Astrocyte (in vitro differentiated cells and primary cell): ENCODE data around the gene NIPBL. TPM values are rescaled to one million over a fixed set of nuclear protein-coding genes. Genes with fewer than 3 reads are reported as not detected.

Experiments
- DNase-seq: peaks from one replicate; pipeline ENCODE4 v3.0.0-alpha.2; 2010; ENCODE audit warnings: low read depth
- FAIRE-seq: peaks from 2 replicates; lab custom pipeline; 2011; peaks lifted over from hg19 to GRCh38; lab: Jason Lieb, UNC
- H2AFZ ChIP-seq: 2 replicates; pipeline ENCODE4 v1.6.0; 2012; ENCODE audit warnings: low read depth, low read length, inconsistent platforms
- H3K27ac ChIP-seq: 2 replicates; pipeline ENCODE4 v1.5.1; 2011; ENCODE audit warnings: low read depth, low read length, inconsistent platforms
- H3K27me3 ChIP-seq: 2 replicates; pipeline ENCODE4 v1.6.0; 2011; ENCODE audit warnings: low read length, inconsistent platforms; ENCODE audit not compliant: insufficient read depth
- H3K36me3 ChIP-seq: 2 replicates; pipeline ENCODE4 v1.5.1; 2011; ENCODE audit warnings: low read length, inconsistent platforms; ENCODE audit not compliant: insufficient read depth
- H3K4me1 ChIP-seq: 2 replicates; pipeline ENCODE4 v1.5.1; 2011; ENCODE audit warnings: low read length, inconsistent platforms; ENCODE audit not compliant: insufficient read depth
- H3K4me2 ChIP-seq: 2 replicates; pipeline ENCODE4 v1.6.0; 2012; ENCODE audit warnings: low read length, inconsistent platforms
- H3K4me3 ChIP-seq: 2 replicates; pipeline ENCODE4 v1.5.1; 2011; ENCODE audit warnings: low read depth, mild to moderate bottlenecking, low read length, inconsistent platforms; ENCODE audit not compliant: insufficient read depth
- H3K79me2 ChIP-seq: 2 replicates; pipeline ENCODE4 v1.6.0; 2012; ENCODE audit warnings: mild to moderate bottlenecking, low read length, inconsistent platforms; ENCODE audit not compliant: insufficient read depth
- H3K9ac ChIP-seq: 2 replicates; pipeline ENCODE4 v1.6.0; 2012; ENCODE audit warnings: mild to moderate bottlenecking, low read length, inconsistent platforms
- H3K9me3 ChIP-seq: 2 replicates; pipeline ENCODE4 v1.5.1; 2012; ENCODE audit warnings: low read depth, mild to moderate bottlenecking, low read length, inconsistent platforms; ENCODE audit not compliant: insufficient read depth
- H4K20me1 ChIP-seq: 2 replicates; pipeline ENCODE4 v1.6.0; 2012; ENCODE audit warnings: low read length, inconsistent platforms; ENCODE audit not compliant: insufficient read depth
- H3K27ac Mint-ChIP-seq: one replicate; pipeline ENCODE4 v1.8.0; 2021; ENCODE audit warnings: mild to moderate bottlenecking, mixed read lengths; ENCODE audit not compliant: unreplicated experiment
- H3K27me3 Mint-ChIP-seq: one replicate; pipeline ENCODE4 v1.8.0; 2021; ENCODE audit warnings: low read depth, mixed read lengths; ENCODE audit not compliant: unreplicated experiment
- H3K36me3 Mint-ChIP-seq: one replicate; pipeline ENCODE4 v1.8.0; 2021; ENCODE audit warnings: low read depth, mixed read lengths; ENCODE audit not compliant: unreplicated experiment
- H3K4me1 Mint-ChIP-seq: one replicate; pipeline ENCODE4 v1.8.0; 2021; ENCODE audit warnings: low read depth, mixed read lengths; ENCODE audit not compliant: unreplicated experiment
- H3K4me3 Mint-ChIP-seq: one replicate; pipeline ENCODE4 v1.8.0; 2021; ENCODE audit warnings: mild to moderate bottlenecking, moderate library complexity, mixed read lengths; ENCODE audit not compliant: unreplicated experiment
- H3K9me3 Mint-ChIP-seq: one replicate; pipeline ENCODE4 v1.8.0; 2021; ENCODE audit warnings: mild to moderate bottlenecking, mixed read lengths; ENCODE audit not compliant: unreplicated experiment
- EZH2 ChIP-seq: IDR thresholded peaks from 2 replicates; pipeline ENCODE4 v1.6.1; 2012; ENCODE audit warnings: mild to moderate bottlenecking, low read length, inconsistent platforms; ENCODE audit not compliant: insufficient read depth
- total RNA-seq: library from RNA; stranded (reverse); gene quantifications from 2 replicates; pipeline ENCODE4 v1.2.1, GENCODE V29; 2021
- TF ChIP-seq, protein P1 (sequence below): IDR thresholded peaks from 2 replicates; pipeline ENCODE4 v1.5.1; 2011; ENCODE audit warnings: low read depth, mild to moderate bottlenecking, inconsistent platforms, low read length, moderate library complexity; ENCODE audit not compliant: insufficient read depth

Gene NIPBL
- total RNA-seq, 1 donor from 2014 or later = 45.3 TPM

DNA sequence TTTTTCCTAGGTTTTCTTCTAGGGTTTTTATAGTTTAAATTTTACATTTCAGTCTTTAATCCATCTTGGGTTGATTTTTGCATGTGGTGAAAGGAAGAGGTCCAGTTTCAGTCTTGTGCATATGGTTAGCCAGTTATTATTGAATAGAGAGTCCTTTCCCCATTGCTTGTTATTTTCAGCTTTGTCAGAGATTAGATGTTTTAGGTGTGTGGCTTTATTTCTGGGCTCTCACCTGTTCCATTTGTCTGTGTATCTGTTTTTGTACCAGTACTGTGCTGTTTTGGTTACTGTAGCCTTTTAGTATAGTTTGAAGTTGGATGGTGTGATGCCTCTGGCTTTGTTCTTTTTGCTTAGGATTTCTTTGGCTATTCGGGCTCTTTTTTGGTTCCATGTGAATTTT is 25.8 kb downstream of the NIPBL start:
- FAIRE-seq = no peak
- no peak overlapping the region for H3K27ac Mint-ChIP-seq
- H4K20me1 ChIP-seq = peaks cover 91% of the 10 kb centered on the region

GRCh38 chr5:36904677-36905076 is 28.1 kb downstream of the NIPBL start:
- peaks cover 8% of the 10 kb centered on the region for H3K9me3 Mint-ChIP-seq
- Histone ChIP-seq H3K27ac (no peak overlapping the region), H4K20me1 (peaks cover 92% of the 10 kb centered on the region), H3K27me3 (no peaks in the 10 kb centered on the region), H2AFZ (no peak overlapping the region), H3K4me1 (no peaks in the 10 kb centered on the region), H3K9ac (no peak overlapping the region), H3K4me3 (no peak overlapping the region), H3K9me3 (no peaks in the 10 kb centered on the region), H3K79me2 (peaks cover 99% of the 10 kb centered on the region), H3K36me3 (no peaks in the 10 kb centered on the region), H3K4me2 (no peak overlapping the region)
- H3K4me1 Mint-ChIP-seq = peaks cover 1% of the 10 kb centered on the region
- FAIRE-seq = no peak
- DNase-seq = no peak
- H3K36me3 Mint-ChIP-seq = peaks cover 2% of the 10 kb centered on the region
- H3K4me3 Mint-ChIP-seq = no peak overlapping the region
- TF ChIP-seq, protein P1, sequence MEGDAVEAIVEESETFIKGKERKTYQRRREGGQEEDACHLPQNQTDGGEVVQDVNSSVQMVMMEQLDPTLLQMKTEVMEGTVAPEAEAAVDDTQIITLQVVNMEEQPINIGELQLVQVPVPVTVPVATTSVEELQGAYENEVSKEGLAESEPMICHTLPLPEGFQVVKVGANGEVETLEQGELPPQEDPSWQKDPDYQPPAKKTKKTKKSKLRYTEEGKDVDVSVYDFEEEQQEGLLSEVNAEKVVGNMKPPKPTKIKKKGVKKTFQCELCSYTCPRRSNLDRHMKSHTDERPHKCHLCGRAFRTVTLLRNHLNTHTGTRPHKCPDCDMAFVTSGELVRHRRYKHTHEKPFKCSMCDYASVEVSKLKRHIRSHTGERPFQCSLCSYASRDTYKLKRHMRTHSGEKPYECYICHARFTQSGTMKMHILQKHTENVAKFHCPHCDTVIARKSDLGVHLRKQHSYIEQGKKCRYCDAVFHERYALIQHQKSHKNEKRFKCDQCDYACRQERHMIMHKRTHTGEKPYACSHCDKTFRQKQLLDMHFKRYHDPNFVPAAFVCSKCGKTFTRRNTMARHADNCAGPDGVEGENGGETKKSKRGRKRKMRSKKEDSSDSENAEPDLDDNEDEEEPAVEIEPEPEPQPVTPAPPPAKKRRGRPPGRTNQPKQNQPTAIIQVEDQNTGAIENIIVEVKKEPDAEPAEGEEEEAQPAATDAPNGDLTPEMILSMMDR = no peak
- TF ChIP-seq EZH2 = no peak
- H3K27me3 Mint-ChIP-seq = no peaks in the 10 kb centered on the region
- H3K27ac Mint-ChIP-seq = no peak overlapping the region

More for the DNA sequence above, 25.8 kb downstream of the NIPBL start:
- H3K9ac ChIP-seq = no peak overlapping the region
- Mint-ChIP-seq H3K27me3 (no peaks in the 10 kb centered on the region), H3K4me1 (peaks cover 6% of the 10 kb centered on the region), H3K4me3 (no peak overlapping the region), H3K36me3 (peaks cover 2% of the 10 kb centered on the region), H3K9me3 (peaks cover 8% of the 10 kb centered on the region)
- H3K9me3 ChIP-seq = no peaks in the 10 kb centered on the region
- no peaks in the 10 kb centered on the region for H3K27me3 ChIP-seq
- TF ChIP-seq, protein P1 = no peak
- no peak for TF ChIP-seq EZH2
- H3K4me1 ChIP-seq = no peaks in the 10 kb centered on the region
- H3K27ac ChIP-seq = no peak overlapping the region
- no peak overlapping the region for H2AFZ ChIP-seq
- H3K36me3 ChIP-seq = no peaks in the 10 kb centered on the region
- no peak overlapping the region for H3K4me2 ChIP-seq
- H3K79me2 ChIP-seq = peaks cover 99% of the 10 kb centered on the region
- H3K4me3 ChIP-seq = no peak overlapping the region
- no peak for DNase-seq

DNA sequence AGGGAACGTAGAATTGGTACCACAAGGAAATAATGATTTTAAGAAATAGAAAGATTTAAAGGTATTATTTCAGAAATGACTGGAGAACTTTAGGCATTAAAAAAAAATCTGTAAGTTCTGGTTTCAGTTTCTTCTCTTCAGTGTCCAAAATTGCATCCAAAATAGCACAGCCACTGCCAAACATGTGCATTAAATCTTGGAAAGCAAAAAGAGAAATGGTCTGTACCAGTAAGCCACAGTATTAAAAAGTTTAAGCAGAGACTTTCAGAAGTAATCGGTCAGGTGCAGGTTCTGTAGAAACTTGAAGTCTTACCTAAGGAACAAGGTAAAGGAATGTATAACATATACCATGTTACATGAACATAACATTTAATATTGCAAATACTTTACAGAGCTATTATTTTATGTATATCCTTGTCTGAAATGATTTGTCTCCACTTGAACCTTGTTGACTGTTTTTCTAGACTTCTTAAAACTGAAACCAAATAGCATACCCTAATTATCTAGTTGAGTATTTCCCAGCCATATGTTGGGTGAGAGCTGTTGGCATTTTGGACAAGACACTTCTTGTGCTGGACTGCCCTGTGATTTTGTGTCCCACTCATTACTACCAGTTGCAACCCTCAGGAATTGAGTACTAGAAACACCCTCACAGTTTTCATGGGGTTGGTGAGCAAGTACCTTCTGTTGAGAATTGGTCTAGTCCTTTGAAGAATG is 32.1 kb downstream of the NIPBL start:
- Mint-ChIP-seq H3K4me3 (no peak overlapping the region), H3K9me3 (no peaks in the 10 kb centered on the region), H3K27me3 (no peaks in the 10 kb centered on the region), H3K27ac (no peak overlapping the region), H3K36me3 (peaks cover 2% of the 10 kb centered on the region), H3K4me1 (no peaks in the 10 kb centered on the region)
- H3K27me3 ChIP-seq = no peaks in the 10 kb centered on the region
- H3K4me1 ChIP-seq = no peaks in the 10 kb centered on the region
- FAIRE-seq (no peak), DNase-seq (no peak)
- no peak overlapping the region for H3K4me3 ChIP-seq
- peaks cover 99% of the 10 kb centered on the region for H3K79me2 ChIP-seq
- no peaks in the 10 kb centered on the region for H3K9me3 ChIP-seq
- no peak overlapping the region for H2AFZ ChIP-seq
- no peak overlapping the region for H3K4me2 ChIP-seq
- peaks cover 90% of the 10 kb centered on the region for H4K20me1 ChIP-seq
- no peak overlapping the region for H3K27ac ChIP-seq
- H3K36me3 ChIP-seq = no peaks in the 10 kb centered on the region
- TF ChIP-seq, protein P1 = no peak
- no peak for TF ChIP-seq EZH2
- no peak overlapping the region for H3K9ac ChIP-seq
